Measurements from ENCODE around the gene LAIR2.

Gene LAIR2

DNA sequence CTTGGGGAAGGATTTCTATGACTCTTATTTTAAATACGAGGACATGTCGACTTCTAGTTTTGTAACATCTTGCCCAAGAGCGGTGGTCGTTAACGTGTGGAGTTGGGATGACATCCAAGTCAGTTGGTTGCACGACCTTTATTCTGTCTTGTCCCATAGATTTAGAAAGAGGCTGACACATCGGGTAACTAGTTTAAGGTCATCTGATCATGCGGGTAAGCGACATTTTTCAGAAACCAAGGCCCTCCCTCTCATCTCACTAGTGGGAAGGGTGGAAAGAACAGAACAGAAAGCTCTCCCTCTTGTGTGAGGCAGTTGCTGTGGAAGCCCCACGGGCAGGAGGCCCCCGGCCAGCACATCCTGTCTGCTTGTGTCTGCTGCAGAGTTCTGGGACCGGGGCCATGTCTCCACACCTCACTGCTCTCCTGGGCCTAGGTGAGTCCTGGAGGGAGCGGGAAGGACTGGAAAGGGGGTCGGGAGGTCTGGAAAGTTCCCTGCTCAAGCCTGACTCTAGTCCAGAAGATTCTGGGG, at the start of gene LAIR2:
Gene LAIR2 (plus strand): TSS at position 314 of the 531 bp plus-strand sequence. CDS start 88 bp downstream, at position 402.
- DNase-seq = no peak

- DNase-seq = no peak
Observed at GRCh38 chr19:54453921-54454780, 48.5 kb upstream of the LAIR2 start.

GRCh38 chr19:54454781-54455675, 47.6 kb upstream of the LAIR2 start:
- no peak for DNase-seq

DNA sequence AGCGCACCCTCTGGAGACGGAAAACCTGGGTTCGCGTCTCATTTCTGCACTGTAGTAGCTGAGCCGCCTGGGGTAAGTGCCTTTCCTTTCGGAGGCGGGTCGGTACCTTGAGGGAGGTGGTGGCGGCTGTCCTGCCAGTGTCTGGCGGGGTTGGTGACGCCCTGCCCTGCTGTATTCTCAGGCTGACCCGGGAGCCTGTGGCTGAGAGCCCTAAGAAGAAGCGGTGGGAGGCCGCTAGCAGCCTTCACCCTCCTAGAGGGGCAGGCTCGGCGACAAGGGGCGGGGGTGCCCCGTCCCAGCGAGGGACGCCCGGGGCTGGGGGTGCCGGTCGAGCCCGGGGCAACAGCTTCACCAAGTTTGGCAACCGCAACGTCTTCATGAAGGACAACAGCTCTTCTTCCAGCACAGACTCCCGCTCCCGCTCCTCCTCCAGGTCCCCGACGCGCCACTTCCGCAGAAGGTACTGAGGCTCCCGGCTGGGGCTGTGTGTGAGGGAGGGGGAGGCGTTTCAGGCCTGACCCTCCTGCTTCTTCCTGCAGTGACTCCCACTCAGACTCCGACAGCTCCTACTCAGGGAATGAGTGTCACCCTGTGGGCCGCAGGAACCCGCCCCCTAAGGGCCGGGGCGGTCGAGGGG, 46.7 kb upstream of the LAIR2 start:
- no peak for DNase-seq

- no peak for DNase-seq
Observed at GRCh38 chr19:54456423-54457373, 45.9 kb upstream of the LAIR2 start.

GRCh38 chr19:54457773-54458647, 44.6 kb upstream of the LAIR2 start:
- DNase-seq = no peak

GRCh38 chr19:54458648-54459281, 43.9 kb upstream of the LAIR2 start:
- DNase-seq = no peak

- no peak for DNase-seq
Observed at GRCh38 chr19:54459282-54460229, 43.1 kb upstream of the LAIR2 start.

- DNase-seq = no peak
Observed at GRCh38 chr19:54460230-54461005, 42.2 kb upstream of the LAIR2 start.

DNA sequence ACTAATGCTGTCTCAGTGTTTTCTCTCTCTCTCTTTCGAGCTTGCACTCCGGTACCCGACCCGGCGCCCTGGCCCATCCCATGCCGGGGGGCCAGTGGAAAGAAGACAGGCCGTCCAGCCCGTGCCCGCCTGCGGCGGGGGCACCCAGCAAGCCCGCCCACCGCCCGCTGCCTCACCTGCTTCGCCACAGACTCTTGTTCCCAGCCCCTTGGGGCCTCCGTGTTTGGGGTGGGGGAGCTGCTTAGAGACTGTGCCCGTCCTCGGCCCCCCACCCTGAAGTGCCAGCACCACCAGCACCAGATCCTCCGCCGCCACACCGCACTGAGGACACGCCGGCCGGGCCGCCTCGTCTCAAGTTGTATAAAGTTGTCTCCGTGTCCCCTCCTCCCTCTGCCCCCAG, 41.4 kb upstream of the LAIR2 start:
- DNase-seq = no peak

DNA sequence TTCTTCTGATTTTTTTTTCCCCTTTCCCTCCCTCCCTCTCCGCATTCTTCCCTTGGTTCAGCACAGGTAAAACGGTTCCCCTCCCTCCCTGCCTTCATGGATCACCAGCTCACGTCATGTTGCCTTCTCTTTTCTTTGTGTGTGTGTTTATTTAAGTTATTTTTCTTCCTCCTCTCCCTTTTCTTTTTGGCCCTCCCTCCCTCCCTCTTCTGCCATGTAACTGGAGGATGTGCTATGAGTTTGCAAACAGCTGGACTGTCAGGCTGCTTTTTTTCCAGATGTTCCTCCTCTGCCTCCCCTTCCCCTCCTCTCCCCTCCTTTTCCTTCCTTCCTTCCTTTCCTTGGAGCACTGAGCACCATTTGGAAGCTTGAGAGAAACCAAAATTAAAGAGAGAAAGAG, 41.0 kb upstream of the LAIR2 start:
- no peak for DNase-seq

DNA sequence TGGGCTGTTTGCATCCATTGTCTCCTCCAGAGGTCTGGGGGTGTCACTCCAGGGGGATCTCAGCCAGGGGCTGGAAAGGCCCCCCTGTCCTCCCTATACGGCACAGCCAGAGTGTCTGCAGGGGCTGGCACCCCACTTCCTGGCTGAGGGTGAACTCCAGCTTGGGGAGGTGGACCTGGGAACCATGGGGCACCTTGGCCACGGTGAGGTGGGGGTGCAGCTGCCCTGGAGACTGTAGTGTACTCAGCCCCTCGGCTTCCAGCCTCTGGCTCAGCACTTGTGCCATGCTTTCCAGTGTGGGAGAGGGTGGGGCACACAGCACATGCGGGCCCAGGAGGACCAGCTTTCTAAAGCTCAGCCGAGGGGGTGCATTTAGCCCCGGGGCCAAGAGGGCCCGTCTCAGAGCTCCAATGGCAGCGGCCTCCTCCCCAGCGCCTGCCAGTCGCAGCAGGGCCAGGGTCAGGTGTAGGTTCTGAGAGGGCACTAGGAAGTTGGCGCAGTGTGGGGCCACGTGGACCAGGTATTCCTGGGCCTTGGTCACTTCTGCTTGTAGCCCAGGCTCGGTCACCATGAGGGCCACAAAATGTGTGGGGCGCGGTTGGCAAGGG, 40.5 kb upstream of the LAIR2 start:
- DNase-seq = no peak

DNA sequence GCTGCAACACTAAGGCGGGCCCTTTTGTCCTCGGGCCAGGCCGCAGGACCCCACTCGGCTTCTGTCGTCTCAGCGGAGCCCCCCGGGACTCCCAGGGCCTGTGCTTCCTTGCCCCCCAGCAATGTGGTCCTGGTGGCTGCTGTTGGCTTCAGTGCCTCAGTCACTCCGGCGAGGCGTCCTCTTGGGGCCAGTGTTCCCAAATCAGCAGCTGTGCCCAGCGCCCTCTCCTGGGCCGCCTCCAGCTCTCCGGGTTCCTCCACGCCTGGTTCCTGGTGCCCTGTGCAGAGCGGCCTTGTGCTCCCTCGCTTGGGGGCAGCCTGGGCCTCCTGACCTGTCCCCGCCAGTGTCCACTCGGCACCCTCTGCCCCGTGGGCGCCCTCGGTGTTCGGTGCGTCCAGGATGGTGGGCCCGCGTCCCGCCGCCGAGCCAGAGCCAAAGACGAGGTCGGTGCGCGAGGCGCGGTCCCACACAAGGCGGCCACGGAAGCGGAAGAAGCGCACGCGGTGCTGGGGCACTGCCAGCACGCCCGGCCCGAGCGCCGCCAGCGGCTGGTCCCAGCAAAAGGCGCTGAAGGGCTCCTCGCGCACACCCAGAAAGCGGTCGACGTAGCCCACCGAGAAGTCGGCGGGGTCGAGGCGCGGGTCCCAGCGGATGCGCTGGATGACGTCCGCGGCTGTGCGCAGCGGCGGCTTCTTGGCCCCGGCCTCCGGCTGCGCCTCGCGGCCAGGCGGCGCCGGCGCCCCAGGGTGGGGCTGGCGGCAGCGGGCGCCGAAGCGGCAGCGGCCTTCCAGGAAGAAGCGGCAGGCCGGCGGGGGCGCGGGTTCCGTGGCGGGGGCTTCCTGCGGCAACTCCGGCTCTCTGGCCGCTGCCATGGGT, 39.7 kb upstream of the LAIR2 start:
- no peak for DNase-seq

GRCh38 chr19:54463531-54464043, 39.0 kb upstream of the LAIR2 start, which contains the start of gene LENG9:
TSS of gene LENG9 (minus strand) at chr19:54463778. CDS start at chr19:54463526, 252 bp downstream.
- peak; percentile 62 for DNase-seq

GRCh38 chr19:54464044-54464629, 38.5 kb upstream of the LAIR2 start:
- DNase-seq = peak; percentile 47

Data from NCI-H510A treated with DMSO at 0.1 percent for 48 hours (cell line).